ENCODE data around the gene DDX39A. TPM values are rescaled to one million over a fixed set of nuclear protein-coding genes. Genes with fewer than 3 reads are reported as not detected.

Gene DDX39A
- total and polyA plus RNA-seq, 2 of the 13 experiments (the other 11 are each of a cell fraction or from before 2014, with no cell fraction given): 34.6 to 90.4 TPM

DNA sequence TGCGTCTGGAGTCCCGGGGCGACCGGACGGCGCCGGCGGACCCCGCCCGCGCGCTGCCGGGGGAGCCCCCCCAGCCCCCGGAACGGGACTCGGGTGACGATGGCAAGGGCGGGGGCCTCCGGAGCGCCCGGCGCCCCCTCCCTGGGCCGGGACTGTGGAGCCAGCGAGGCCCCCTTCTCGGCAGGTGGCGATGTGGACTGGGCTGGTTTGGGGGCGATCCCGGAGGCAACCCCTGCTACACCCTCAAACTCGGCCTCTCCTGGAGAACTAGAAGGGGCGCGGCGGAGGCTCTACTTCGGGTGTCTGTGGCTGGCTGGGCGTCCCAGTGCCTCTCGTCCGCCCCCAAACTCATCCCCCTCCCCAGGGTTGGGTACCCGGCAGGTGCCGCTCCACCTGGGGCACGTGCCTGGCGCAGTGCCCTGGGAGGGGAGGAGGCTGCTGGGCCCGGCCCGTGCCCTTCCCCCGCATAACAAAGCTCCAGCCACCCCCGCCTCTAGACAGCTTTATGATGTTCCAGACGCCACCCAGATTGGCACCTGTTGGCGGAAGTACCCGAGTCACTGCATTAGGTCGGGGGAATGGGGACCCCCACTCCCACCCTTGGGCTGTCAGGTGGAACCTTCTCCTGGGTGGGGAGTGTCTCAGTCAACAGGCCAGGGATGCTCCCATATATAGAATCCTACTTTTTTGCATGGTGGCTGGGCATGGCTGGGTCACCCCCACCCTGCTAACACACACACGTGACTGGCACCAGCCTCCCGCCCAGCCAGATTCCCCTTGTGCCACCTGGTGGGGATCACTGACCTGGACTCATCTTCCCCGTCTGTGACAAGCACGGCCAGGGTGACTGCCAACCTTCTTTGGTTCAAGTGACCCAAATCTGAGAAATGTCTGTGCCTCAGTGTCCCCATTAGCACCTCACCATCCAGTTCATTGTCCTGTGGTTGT is 14.7 kb upstream of the DDX39A start (continued):
- TF ChIP-seq, protein P1, sequence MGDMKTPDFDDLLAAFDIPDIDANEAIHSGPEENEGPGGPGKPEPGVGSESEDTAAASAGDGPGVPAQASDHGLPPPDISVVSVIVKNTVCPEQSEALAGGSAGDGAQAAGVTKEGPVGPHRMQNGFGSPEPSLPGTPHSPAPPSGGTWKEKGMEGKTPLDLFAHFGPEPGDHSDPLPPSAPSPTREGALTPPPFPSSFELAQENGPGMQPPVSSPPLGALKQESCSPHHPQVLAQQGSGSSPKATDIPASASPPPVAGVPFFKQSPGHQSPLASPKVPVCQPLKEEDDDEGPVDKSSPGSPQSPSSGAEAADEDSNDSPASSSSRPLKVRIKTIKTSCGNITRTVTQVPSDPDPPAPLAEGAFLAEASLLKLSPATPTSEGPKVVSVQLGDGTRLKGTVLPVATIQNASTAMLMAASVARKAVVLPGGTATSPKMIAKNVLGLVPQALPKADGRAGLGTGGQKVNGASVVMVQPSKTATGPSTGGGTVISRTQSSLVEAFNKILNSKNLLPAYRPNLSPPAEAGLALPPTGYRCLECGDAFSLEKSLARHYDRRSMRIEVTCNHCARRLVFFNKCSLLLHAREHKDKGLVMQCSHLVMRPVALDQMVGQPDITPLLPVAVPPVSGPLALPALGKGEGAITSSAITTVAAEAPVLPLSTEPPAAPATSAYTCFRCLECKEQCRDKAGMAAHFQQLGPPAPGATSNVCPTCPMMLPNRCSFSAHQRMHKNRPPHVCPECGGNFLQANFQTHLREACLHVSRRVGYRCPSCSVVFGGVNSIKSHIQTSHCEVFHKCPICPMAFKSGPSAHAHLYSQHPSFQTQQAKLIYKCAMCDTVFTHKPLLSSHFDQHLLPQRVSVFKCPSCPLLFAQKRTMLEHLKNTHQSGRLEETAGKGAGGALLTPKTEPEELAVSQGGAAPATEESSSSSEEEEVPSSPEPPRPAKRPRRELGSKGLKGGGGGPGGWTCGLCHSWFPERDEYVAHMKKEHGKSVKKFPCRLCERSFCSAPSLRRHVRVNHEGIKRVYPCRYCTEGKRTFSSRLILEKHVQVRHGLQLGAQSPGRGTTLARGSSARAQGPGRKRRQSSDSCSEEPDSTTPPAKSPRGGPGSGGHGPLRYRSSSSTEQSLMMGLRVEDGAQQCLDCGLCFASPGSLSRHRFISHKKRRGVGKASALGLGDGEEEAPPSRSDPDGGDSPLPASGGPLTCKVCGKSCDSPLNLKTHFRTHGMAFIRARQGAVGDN (CRISPR knock-in tag; IDR thresholded peaks at IDR 0.05): peak; percentile 27; the same call in 1 of the 2 replicates
- TF ChIP-seq ZNF749 (CRISPR knock-in tag; IDR thresholded peaks at IDR 0.05; ENCODE audit: borderline replicate concordance) (0 out of 2 replicates have a peak, but pooled peaks have one; percentile 3), SOX13 (IDR thresholded peaks at IDR 0.05) (no peak), SOX13 (CRISPR knock-in tag; conservative IDR thresholded peaks at IDR 0.05 in 1 of 2, IDR thresholded peaks at IDR 0.05 in 1 of 2) (0 out of 4 replicates have a peak, but pooled peaks of 1 of the 2 experiments have one; percentile 5), PPARG (CRISPR knock-in tag; conservative IDR thresholded peaks at IDR 0.05) (no peak), ZNF607 (CRISPR knock-in tag; IDR thresholded peaks at IDR 0.05; ENCODE audit: borderline replicate concordance) (no peak), RBM22 (optimal IDR thresholded peaks at IDR 0.05; ENCODE audit: low read length) (no peak), MYC (CRISPR knock-in tag; IDR thresholded peaks at IDR 0.05; ENCODE audit: borderline replicate concordance) (peak; percentile 10; the same call in 1 of the 2 replicates), ZNF563 (CRISPR knock-in tag; IDR thresholded peaks at IDR 0.05) (no peak), SPEN (CRISPR knock-in tag; IDR thresholded peaks at IDR 0.05; ENCODE audit: low read depth) (peak; percentile 54), NRL (CRISPR knock-in tag; IDR thresholded peaks at IDR 0.05; ENCODE audit: borderline replicate concordance) (0 out of 2 replicates have a peak, but pooled peaks have one; percentile 22)
- TF ChIP-seq, protein P2, sequence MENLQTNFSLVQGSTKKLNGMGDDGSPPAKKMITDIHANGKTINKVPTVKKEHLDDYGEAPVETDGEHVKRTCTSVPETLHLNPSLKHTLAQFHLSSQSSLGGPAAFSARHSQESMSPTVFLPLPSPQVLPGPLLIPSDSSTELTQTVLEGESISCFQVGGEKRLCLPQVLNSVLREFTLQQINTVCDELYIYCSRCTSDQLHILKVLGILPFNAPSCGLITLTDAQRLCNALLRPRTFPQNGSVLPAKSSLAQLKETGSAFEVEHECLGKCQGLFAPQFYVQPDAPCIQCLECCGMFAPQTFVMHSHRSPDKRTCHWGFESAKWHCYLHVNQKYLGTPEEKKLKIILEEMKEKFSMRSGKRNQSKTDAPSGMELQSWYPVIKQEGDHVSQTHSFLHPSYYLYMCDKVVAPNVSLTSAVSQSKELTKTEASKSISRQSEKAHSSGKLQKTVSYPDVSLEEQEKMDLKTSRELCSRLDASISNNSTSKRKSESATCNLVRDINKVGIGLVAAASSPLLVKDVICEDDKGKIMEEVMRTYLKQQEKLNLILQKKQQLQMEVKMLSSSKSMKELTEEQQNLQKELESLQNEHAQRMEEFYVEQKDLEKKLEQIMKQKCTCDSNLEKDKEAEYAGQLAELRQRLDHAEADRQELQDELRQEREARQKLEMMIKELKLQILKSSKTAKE (CRISPR knock-in tag; IDR thresholded peaks at IDR 0.05; ENCODE audit: borderline replicate concordance): no peak
- TF ChIP-seq, protein P3, sequence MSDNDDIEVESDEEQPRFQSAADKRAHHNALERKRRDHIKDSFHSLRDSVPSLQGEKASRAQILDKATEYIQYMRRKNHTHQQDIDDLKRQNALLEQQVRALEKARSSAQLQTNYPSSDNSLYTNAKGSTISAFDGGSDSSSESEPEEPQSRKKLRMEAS (IDR thresholded peaks at IDR 0.05): peak; percentile 43
- TF ChIP-seq, protein P4, sequence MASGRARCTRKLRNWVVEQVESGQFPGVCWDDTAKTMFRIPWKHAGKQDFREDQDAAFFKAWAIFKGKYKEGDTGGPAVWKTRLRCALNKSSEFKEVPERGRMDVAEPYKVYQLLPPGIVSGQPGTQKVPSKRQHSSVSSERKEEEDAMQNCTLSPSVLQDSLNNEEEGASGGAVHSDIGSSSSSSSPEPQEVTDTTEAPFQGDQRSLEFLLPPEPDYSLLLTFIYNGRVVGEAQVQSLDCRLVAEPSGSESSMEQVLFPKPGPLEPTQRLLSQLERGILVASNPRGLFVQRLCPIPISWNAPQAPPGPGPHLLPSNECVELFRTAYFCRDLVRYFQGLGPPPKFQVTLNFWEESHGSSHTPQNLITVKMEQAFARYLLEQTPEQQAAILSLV (CRISPR knock-in tag; IDR thresholded peaks at IDR 0.05; ENCODE audit: borderline replicate concordance): no peak
- TF ChIP-seq, protein P5, sequence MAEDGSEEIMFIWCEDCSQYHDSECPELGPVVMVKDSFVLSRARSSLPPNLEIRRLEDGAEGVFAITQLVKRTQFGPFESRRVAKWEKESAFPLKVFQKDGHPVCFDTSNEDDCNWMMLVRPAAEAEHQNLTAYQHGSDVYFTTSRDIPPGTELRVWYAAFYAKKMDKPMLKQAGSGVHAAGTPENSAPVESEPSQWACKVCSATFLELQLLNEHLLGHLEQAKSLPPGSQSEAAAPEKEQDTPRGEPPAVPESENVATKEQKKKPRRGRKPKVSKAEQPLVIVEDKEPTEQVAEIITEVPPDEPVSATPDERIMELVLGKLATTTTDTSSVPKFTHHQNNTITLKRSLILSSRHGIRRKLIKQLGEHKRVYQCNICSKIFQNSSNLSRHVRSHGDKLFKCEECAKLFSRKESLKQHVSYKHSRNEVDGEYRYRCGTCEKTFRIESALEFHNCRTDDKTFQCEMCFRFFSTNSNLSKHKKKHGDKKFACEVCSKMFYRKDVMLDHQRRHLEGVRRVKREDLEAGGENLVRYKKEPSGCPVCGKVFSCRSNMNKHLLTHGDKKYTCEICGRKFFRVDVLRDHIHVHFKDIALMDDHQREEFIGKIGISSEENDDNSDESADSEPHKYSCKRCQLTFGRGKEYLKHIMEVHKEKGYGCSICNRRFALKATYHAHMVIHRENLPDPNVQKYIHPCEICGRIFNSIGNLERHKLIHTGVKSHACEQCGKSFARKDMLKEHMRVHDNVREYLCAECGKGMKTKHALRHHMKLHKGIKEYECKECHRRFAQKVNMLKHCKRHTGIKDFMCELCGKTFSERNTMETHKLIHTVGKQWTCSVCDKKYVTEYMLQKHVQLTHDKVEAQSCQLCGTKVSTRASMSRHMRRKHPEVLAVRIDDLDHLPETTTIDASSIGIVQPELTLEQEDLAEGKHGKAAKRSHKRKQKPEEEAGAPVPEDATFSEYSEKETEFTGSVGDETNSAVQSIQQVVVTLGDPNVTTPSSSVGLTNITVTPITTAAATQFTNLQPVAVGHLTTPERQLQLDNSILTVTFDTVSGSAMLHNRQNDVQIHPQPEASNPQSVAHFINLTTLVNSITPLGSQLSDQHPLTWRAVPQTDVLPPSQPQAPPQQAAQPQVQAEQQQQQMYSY (CRISPR knock-in tag; IDR thresholded peaks at IDR 0.05): 0 out of 2 replicates have a peak, but pooled peaks have one; percentile 19
